ENCODE results near the gene ZNF292.
"Not testable (repeated sequence)": the region's sequence is repeated elsewhere in the genome, so short reads cannot be mapped to it uniquely, and the experiment has no call there.

ZNF292 gene

DNA sequence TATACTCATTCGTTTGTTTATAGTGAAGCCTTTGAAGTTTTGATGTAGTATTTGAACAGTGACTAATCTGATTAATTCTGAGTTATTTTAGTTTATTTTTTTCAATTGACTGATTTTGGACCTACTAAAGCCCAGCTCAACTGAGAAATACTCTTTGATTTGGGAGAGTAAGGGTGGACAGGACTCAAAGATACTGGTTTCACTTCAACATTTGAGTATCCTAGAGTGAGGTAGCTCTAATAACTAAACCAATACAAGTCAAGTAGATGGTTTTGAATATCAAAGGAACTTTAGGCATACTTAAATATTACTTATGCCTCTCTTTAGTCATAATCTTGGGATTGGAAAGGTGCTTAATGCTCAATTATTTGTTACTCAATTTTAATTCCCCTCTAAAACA lies 65.6 kb downstream of the ZNF292 start:
- no peak for DNase-seq

DNA sequence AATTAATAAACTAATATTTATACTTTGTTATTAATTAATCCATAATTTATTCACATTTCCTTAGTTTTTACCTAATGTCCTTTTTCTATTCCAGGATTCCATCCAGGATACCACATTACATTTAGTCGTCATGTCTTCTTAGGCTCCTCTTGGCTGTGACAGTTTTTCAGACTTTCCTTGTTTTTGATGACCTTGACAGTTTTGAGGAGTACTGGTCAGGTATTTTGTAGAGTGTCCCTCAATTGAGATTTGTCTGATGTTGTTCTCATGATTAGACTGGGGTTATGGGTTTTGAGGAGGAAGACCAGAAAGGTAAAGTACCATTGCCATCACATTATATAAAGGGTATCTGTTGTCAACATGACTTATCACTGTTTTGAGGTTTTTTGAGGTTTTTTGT lies 67.3 kb downstream of the ZNF292 start:
- no peak for DNase-seq

- no peak for DNase-seq
These were observed 69.6 kb downstream of the ZNF292 start for GRCh38 chr6:87224971-87225370.

GRCh38 chr6:87225511-87225910 lies 70.1 kb downstream of the ZNF292 start:
- DNase-seq: no peak

GRCh38 chr6:87225937-87226336 lies 70.6 kb downstream of the ZNF292 start:
- DNase-seq: no peak

DNA sequence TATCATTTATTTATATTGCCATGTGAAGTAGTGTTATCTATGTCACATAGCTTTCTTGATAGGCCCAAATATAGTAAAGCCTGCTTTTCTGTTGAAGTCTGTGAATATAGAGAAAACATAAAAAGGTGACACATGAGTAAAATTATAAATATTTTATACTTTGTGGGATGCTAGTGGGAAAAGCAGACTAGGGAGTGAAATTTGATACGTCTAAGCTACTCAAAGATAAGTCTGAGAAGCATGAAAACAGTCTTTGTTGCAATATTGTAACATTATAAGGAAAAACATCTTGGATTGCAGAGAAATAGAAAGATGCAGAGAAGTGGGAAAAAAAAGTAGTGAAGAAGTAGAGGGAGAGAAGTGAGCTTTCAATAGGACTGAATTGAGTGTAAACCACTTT lies 75.4 kb downstream of the ZNF292 start:
- DNase-seq: no peak

- peak; percentile 49 for DNase-seq
These were observed 82.4 kb downstream of the ZNF292 start for GRCh38 chr6:87237804-87238203.

DNA sequence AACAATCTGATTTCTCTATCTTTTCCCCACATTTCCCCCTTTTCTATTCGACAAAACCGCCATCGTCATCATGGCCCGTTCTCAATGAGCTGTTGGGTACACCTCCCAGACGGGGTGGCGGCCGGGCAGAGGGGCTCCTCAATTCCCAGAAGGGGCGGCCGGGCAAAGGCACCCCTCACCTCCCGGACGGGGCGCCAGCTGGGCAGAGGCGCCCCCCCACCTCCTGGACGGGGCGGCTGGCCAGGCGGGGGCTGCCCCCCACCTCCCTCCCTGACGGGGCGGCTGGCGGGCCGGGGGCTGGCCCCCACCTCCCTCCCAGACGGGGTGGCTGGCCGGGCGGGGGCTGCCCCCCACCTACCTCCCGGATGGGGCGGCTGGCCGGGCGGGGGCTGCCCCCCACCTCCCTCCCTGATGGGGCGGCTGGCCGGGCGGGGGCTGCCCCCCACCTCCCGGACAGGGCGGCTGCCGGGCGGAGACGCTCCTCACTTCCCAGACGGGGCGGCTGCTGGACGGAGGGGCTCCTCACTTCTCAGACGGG lies 83.8 kb downstream of the ZNF292 start:
- not testable (repeated sequence) for DNase-seq

GRCh38 chr6:87241304-87241703 lies 85.9 kb downstream of the ZNF292 start:
- DNase-seq: peak; percentile 5

DNA sequence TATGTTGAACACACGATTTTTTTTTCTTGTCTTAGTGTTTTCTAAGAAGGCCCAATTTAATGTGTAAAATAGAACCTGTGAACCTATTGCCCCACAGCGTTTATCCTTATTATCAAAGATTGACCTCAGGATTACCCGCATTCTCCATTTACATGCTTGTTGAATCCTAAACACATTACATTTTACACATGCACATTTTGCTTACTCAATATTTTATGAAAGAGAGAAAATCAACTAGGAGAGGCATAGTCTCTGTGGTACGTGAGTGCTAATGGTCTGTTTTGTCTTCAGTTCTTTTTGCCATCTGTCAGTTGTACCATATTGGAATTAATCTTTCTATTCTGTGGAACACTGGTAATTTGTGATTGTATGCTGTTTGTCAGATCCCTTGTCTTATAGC lies 86.9 kb downstream of the ZNF292 start:
- DNase-seq: no peak

DNA sequence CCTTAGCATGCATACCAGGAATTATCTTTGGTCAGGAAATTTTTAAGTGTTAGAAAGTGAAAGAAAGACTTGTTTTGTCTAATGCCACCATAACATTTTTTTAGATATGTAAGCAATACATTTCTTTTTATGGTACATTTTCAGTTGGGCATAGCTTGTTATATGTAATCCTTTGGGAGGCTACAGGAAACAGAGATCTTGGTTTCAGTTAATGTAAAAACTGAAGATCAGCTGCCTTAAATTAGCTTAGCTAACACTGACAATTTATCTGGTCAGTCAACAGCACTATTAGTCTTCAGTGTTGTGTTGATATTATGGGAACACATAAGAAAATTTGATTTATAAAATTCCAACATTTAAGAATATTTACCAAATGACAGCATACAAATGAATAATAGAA lies 88.4 kb downstream of the ZNF292 start:
- no peak for DNase-seq

GRCh38 chr6:87244380-87244779 lies 89.0 kb downstream of the ZNF292 start:
- no peak for DNase-seq

DNA sequence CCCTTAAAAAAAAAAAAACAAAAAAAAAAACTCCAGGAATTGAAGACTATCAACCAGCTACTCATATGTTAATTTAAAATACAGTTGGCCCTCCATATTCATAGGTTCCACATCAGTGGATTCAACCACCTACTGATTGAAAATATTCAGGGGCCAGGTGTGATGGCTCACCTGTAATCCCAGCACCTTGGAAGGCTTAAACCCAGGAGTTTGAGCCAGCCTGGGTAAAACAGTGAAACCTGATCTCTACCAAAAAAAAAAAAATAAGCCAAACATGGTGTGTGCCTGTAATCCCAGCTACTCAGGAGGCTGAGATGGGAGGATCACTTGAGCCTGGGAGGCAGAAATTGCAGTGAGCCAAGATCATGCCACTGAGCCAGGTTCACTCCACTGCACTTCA lies 94.7 kb downstream of the ZNF292 start:
- peak; percentile 8 for DNase-seq

- no peak for DNase-seq
These were observed 95.9 kb downstream of the ZNF292 start for GRCh38 chr6:87251225-87251624.

DNA sequence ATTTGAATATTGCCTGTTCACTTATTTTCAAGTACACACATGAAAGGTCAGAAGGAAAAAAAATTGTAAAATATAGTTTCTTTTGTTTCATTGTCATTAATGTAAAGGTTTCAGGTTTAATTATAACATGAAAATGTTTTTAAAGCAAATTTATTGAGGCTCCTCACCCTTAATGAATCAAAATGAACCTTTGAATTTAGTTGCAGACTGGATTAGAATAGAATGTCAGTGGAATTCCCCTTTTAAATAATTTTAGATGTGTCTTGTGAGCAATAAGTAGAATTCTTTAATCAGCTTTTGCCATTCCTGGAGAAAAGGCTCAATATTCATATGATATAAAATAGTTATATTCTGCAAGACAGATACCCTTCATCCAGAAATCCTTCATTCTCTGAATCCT lies 96.4 kb downstream of the ZNF292 start:
- no peak for DNase-seq

DNA sequence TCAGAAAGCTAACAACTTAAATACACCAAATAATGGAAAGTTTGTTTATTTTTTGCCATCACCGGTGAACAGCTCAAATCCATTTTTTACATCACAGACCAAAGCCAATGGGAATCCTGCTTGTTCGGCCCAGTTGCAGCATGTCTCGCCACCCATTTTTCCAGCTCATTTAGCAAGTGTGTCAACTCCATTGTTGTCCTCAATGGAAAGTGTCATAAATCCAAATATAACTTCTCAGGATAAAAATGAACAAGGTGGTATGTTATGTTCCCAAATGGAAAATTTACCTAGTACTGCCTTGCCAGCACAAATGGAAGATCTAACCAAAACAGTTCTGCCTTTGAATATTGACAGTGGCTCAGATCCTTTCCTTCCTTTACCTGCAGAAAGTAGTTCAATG lies 101.7 kb downstream of the ZNF292 start:
- DNase-seq: no peak

GRCh38 chr6:87257565-87257964 lies 102.2 kb downstream of the ZNF292 start:
- DNase-seq: no peak

GRCh38 chr6:87257975-87258374 lies 102.6 kb downstream of the ZNF292 start:
- no peak for DNase-seq

- no peak for DNase-seq
These were observed 104.4 kb downstream of the ZNF292 start for GRCh38 chr6:87259791-87260190.

DNA sequence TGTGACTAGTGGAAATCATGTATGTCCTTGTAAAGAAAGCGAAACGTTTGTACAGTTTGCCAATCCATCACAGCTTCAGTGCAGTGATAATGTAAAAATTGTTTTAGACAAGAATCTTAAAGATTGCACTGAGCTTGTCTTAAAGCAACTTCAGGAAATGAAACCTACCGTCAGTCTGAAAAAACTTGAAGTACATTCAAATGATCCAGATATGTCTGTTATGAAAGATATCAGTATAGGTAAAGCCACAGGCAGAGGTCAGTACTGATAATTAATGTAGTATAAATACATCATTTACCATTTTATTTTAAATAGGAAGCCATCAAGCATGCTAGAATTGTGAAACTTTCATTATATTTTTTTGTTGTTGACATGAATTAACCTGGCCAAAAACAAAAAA lies 106.2 kb downstream of the ZNF292 start:
- DNase-seq: no peak

DNA sequence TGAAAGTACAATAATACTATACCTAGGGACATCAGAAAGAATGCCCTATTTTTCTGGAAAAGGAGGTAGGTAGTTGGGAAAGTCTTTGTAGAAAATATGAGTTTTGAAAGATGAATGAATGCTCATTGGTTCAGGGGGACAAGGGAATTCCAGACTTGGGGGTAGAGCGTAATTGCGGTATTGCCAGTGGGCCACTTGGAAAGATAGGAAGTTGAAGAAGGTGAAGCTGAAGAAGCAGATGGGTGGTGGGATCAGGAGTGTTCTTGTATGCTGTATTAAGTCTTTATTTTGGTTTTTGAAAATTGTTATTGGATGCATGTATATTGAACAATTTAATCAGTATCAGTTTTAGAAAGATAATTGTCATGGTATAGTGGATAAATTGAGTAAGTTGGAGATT lies 109.1 kb downstream of the ZNF292 start:
- DNase-seq: no peak

DNA sequence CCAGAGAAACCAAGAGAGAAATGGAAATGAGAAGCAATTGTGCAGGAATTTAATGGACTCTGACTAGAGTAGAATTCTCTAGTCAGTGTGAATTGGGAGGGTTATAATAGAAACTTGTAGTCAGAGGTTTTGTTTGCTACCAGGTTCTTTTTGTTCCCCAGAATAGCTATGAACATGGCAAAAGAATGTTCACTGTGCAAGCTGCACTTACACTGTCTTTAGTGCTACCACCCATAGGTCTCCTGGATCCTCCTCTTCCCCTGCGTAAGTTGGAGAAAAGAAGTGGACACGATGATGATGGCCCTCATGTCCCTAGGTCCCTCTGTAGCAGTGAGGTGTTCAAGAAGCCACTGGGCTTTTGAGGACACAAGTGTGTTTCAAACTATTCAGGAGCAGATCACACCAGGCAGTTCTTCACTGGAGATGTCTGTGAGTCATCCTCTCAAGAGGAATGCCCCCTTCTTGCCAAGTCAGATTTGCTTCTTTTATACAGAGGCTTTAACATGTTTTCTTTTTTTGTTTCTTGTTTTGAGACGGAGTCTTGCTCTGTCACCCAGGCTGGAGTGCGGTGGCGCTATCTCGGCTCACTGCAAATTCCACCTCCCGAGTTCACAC lies 119.4 kb downstream of the ZNF292 start:
- peak; percentile 17 for DNase-seq

- DNase-seq: peak; percentile 44
These were observed 121.3 kb downstream of the ZNF292 start for GRCh38 chr6:87276624-87277023.

DNA sequence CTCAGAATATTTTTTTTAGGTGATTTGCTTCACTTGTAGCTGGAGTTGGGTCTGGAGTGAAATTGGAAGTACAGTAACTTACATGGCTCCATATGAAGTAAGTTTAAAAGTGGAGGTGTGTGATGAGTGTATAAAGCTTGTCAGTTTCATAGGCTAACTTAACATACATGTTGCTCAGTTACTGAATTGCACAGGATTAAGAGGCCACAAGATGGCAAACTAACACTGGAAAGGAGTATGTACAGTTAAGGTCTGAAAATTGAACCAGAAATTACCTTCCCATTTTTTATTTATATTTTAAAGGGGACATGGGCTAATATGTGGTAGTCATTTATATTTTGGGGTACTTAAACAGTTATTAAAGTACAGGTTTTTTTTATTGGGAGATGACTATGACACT lies 121.8 kb downstream of the ZNF292 start:
- DNase-seq: peak; percentile 48

DNA sequence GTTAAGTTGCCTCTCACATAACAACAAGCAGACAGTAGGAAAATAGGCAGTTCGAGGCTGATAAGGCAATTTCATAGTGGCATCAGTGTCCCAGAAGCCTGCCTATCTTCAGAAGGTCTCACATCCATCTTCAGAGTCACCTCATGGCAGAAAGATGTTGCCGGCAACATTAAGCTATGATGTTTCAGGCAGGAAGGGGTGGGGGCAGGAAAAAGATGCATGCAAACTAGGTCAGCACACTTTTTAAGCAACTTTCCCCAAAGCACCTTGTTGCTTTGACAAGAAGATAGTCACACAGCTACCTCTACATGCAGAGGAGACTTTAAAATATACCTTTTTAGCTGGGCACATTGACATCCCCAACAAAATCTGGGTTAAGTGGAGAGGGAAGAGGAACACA lies 123.8 kb downstream of the ZNF292 start:
- DNase-seq: no peak
